ENCODE data around the gene SPDYC.

Gene SPDYC, protein sequence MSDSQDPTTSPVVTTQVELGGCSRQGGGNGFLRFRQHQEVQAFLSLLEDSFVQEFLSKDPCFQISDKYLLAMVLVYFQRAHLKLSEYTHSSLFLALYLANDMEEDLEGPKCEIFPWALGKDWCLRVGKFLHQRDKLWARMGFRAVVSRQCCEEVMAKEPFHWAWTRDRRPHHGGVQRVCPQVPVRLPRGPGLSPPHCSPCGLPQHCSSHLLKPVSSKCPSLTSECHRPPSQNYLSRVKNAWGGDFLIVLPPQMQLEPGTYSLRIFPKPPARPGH

DNA sequence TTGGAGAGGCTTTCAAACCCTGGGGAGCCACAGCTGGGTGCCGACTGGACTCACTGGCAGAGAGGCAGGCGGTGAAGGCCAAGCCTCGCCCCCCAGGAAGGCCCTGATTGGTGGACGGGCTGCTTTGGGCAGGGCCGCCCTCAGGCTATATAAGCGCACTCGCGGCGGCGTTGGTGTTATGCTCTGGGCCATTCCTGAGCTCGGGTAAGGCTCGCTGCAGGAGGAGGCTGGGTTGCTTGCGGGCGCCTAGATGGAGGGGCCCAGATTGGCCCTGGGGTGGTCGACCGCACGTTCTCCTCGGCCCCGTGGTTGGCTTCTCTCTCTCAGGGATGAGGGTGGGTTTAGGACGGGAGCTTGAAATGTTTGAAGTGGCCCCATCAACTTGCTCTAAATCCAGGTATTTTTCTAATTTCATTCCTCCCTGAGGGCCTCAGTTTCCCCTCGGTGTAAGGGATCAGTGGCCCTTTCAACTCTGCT, at the start of gene SPDYC:
TSS of gene SPDYC (plus strand) at position 176 of the 477 bp plus-strand sequence. CDS start 1,125 bp downstream, outside the sequence.
- DNase-seq: no peak

DNA sequence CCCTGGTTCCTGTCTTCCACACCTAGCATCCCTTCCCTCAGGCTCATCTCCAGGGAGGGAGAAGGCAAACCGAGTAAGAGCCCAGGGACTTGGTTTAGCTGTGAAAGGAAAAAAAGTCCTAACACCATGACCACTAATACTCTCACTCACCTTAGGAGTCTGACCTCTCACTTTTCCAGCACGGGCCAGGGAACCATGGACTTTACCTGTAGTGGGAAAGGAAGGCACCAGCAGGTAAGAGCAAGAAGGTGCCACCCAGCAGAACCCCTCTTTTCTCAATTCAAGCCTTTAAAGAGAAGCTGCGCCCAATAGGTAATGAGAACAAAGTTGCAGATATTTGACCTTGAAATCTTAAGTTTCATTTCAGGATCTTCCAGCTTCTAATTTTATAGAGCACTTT, 49.2 kb upstream of the SPDYC start:
- DNase-seq: no peak

DNA sequence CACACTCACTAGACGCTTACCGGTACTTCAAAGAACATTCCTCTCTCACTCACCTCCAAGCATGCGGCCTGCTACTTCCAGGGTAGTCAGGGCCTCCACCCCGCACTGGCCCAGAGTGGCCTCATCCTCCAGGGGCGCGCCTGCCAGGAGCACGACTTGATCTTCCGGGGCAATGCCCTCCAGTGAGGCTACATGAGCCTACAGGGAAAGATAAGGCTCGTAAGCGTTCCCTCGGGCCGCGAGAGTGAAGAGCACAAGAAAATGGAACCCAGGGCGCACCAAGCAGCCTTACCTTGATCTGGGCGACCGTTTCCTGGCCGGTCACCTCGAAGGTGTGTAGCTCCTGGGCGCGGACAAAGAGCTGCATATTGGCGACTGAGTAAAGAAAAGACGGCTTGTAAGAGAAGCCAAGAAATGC, 48.6 kb upstream of the SPDYC start:
- no peak for DNase-seq

DNA sequence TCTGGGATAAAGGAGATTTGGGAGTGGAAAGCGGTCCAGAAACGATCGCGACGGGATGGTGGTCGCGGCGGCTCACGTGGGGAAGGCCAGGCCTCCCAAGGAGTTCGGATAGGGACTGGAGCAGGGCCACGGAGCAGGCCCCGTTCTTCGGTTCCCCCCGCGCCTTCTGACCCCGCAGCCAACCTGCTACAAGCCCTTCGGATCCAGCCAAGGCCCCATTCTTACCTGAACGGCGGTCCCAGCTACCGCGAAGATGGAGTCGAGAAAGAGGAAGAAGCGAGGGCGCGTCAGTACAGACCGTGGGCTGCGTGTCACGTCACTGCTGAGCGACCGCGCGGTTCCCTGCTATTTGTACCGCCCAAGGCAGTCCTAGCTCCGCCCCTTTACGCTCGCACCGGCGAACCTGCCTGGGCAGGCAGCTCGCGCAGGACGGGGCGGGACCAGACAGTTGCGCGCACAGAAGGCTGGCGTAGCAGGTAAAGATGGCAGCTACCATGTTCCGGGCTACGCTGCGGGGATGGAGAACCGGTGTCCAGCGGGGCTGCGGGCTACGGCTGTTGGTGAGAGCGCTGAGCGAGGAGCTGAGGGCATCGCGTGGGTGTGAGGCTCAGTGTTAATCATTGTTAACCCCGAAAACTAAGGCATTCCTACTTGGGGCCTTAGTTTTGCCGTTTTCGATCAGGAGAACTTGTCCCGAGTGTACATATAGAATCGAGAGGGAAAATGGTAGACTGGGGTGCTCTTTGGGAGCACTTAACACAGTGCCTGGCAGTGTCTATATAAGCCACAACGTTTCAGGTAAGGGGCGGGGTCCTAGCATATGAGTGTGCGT, 48.0 kb upstream of the SPDYC start, which contains the start of the genes FAU and MRPL49:
TSS of gene FAU (minus strand) at position 270 of the 832 bp plus-strand sequence. CDS start 321 bp downstream, outside the sequence.
TSS of gene MRPL49 (plus strand) at position 457 of the 832 bp plus-strand sequence. CDS start at position 483, 26 bp downstream.
- peak; percentile 99 for DNase-seq

DNA sequence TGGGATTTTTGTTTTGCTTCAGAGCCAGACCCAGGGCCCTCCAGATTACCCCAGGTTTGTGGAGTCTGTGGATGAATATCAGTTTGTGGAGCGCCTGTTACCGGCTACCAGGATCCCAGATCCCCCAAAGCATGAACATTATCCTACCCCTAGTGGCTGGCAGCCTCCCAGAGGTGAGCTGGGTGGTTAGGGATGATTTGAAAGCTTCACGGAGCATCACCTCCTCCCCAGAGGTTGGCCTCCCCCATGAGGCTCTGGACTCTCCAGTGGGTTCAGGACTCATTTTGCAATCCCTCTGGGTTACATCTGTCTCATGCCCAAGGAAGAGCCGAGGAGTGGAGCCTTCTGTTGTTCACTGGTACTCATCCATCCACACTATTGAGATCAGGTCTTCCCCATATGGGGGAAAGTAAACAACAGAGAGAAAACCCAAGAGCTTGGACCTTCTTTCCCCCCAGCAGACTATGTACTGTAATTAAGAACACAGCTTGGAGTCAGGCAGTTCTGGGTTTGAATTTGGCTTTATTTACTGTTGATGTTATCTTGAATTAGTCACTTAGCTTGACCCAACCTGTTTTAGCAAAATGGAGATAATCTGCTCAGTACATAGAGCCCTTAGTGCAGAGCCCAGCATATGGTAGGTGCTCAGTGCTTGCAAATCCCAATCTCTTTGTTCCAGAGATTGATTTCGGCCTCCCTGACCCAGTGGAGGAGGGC, 45.4 kb upstream of the SPDYC start:
- no peak for DNase-seq

DNA sequence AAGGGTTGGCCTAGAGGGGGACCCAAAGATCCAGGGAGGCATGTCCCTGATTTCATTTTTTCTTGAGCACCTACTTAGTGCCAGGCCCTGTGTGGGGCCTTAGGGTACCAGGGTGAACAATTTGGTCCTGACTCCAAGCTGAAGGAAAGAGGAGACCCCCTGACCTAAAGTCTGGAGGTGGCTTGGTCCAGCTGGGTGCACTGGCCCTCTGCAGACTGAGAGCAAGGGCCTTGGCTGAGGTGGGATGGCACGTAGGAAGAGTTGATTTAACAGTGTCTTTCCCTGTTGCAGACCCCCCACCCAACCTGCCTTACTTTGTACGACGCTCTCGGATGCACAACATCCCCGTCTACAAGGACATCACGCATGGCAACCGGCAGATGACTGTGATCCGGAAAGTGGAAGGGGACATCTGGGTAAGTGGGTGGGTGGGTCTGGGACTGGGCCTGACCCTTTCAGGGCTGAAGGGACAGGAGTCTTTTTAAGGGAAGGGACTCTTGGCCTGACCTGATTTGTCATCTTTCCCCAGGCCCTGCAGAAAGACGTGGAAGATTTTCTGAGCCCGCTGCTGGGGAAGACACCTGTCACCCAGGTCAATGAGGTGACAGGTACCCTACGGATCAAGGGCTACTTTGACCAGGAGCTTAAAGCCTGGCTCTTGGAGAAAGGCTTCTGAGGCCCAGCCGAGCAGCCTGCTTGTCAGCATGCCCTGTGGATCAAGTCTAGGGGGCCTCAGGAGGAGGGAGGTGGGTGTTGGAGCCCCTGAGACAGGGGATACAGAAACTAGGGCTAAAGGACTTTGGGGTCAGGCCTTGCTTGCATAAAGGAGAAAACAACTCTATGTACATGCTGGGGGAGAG, 44.6 kb upstream of the SPDYC start:
- DNase-seq: no peak

DNA sequence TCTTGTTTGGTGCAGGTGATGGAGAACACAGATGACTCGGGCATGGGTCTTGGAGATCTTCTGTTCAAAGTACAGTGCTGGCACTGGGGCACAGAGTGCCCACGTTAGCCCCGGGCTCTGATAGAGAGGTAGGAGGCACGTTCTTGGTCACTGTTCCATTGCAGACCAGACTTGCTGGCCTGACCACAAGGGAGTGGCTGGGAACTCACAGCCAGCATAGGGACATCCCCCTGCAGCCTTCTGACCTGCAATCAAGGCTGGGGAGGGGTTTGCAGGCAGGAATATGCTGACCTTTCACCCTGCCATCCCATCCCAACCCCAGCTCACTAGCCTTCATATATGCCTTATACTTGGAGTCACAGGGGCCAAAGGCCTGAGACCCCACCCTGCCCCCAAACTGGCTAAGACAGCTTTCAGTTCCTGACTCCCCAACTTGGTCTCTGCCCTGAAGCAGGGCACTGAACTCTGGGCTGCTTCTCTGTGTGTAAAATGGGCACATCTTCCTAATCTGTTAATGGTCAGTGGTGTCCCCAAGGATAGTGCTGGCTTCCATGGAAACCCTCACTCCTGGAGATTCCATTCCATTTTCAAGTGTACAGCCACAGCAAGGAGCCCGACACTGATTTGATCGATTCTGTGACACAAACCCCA, 43.3 kb upstream of the SPDYC start:
- no peak for DNase-seq

DNA sequence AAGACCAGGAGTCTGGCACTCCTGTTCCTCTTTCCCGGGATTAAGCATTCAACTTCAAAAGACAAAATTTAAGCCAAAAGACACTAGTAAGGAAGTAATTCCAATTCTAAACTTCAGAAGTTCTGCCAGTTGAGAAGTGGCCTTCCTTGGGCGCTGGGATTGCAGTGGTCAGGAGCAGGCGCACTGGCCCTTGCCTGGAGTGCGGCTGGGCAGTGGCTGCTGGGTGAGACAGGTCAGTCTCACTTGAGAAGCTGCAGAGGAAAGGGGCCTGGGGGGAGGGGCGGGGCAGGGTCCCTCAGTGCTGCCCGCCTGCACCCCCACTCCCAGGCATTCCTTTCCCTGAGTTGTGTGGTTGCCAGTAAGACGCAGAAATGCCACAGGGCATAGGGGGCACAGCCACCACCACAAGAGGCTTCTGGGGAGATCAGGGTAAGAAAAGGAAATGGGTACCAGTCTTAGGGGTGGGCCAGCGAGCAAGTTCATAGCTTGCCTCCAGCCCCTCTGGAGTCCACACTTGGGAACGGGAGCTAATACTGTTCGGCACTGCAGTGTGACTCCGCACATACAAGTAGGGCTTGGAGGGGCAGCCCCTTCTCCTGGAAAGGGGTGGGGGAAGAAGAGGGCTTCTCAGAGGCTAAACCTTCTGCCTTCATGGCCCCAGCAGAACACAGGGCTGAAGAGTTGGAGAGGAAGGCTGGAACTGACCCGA, 42.4 kb upstream of the SPDYC start:
- no peak for DNase-seq

DNA sequence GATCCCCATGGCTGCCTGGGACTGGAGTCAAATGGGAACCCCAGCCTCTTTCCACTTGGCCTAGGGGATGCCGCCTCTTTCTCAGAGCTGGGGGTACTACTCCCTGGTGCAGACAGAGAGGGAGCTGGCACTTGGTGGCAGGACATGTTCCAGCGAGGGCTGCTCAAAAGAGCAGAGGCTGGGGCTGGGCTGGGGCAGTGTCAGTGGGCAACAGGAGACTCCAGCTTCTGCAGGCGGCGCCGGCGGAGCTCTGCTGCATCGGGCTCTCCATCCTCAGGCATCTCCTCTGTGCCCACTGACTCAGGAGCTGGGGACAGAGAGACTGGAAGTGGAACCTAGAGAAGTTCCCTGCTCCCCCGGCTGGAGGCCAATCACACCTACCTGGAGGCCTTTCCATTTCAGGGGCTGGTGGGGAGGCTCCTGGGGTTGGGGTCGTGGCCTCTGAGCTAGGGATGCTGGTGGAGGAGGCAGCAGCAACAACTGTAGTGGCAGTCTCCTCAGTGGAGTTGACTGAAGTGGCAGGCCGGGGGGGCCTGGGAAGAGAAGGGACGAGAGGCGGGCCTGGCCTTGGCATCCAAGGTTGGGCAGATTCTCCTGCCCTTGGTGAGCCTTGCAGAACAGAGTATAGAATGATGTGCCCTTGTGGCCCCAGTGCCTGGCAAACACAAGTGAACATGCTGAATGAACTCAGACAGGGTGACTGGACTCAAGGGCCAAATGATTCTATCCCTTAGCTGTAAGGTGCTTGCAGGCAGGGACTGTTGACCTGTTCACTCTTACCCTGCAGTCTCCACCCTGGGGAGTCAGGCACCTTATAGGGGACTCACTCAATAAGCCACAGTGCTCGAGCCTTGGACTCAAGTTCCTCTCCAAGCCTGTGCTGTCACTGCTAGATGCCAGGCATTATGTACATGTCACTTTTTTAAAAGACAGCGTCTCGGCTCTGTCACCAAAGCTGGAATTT, 41.6 kb upstream of the SPDYC start:
- DNase-seq: no peak

DNA sequence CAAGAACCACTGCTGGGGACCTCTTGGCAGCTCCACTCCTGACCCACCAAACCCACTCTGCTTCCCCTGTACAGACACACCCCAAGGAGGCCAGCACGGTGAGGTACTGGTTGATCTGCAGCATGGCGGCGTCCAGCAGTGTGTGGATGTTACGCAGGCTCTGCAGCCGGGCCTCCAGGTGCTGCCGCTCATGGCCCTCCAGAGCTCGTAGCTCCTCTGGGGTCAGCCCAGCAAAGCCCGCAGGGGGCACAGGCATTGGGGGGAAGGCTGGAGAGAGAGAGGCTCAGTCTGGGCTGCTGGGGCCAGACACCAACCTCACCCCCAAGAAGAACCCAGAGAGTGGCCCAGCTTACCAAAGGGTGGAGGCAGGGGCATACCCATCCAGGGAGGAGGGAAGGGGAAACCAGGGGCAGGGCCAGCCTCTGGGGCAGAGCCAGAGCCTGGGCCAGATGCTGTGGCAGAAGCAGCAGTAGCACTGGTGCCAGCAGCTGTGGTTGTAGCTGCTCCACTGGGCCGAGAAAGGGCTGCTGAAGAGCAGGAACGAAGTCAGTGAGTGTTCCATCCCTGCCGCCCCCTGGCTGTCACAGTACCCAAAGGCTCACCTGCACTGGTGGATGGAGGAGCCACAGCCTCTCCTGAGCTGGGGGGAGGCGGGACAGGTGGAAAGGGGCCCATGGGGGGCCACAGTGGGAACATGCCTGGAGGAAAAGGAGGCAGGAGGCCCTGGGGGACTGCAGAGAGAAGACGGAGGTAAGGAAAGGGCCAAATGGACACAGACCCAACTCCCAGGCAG, 40.2 kb upstream of the SPDYC start:
- DNase-seq: no peak

DNA sequence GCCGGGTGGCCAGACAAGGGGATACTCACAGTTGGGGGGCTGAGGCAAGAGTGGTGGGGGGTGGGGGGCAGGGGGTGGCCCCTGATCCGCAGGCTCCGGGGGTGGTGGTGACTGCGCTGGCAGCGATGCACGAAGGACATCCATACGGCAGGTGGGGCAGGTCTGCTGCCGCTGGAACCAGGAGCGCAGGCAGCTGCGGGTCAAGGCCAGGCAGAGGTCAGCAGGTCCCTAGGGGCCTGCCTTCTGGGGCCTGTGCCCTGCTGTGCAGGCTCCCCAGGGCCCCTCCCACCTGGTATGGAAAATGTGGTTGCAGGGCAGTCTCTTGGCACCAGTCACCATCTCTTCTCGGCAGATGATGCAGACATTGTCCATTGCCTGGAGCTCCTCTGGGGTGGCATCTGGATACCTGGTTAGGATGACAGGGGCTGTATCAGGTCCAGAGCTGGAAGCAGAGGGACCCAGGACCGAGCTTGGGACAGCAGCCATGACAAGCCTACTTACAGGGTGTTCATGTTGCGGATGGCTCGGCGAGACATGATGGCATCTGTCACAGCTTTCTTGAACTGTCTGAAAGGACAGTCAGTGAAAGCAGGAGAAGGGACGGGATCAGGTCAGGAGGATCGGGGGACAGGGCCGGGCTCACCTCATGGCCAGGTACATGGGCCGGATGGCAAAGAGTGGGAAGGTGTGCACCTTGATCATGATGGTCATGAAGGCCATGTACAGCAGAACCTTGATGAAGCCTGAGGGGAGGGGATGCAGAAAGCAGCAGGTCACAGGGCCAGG, 39.2 kb upstream of the SPDYC start:
- no peak for DNase-seq

DNA sequence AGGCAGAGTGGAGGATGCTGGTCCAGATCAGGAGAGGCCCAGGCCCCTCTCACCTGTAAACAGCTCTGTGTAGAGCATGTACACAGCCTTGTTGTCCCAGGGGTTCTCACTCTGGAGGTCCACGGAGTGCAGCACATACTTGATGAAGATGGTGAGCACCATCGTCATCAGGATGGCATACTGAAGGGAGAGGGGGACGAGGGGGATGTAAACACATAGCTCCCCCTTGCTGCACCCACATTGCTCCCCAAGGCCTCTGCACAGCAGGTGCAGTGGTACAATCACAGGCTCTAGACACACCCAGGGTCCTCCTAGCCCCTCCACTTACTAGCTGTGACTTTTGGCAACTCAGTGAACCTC, 38.6 kb upstream of the SPDYC start:
- no peak for DNase-seq

DNA sequence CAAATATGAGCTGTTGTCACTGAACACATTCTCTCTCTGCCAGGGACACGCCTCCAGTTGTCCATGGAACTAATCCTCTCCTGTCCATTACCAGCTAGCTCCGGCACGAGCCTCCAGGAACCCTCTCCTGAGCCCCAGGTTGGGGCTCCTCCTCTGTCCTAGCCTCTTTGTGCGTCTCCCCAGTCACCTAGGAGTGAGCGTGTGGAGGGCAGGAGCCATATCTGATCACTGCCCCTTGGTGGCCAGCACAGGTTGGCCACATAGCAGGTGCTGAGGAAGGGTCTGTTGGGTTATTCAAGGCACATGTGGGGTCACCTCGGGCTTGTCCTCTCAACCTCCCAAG, 38.2 kb upstream of the SPDYC start:
- DNase-seq: no peak

DNA sequence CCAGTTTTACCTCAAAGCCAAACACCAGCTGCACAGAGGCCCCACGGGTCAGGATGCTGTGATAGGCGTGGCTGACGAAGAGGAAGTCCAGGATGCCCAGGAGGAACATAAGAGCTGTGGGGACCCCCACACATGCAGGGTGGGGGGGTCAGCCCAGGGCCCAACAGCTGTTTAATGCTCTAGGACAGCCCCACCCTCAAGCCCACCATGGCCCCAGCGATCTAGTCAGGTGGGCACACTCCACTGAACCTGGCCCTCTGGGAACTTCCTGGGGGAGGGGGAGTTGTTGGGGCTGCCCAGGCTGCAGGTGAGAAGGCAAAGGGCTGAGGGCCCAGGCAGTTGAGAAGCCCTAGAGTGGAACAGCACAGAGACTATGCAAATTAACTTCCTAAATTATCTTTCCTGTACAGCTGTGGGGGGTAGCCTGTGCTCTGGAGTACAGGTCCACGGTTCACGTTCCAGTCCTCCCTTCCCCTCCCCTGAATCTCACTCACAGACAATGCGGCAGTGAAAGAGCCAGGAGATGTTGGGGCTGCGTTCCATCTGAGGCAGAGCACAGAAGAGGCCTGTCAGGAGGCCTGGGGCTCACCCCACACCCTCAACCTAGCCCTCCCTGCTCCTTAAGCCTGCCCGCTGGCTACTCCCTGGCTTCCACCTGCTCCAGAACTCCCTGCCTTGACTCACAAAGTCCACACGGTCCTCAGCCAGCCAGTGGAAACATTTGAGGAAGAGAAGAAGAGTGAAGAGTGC, 37.6 kb upstream of the SPDYC start:
- no peak for DNase-seq

DNA sequence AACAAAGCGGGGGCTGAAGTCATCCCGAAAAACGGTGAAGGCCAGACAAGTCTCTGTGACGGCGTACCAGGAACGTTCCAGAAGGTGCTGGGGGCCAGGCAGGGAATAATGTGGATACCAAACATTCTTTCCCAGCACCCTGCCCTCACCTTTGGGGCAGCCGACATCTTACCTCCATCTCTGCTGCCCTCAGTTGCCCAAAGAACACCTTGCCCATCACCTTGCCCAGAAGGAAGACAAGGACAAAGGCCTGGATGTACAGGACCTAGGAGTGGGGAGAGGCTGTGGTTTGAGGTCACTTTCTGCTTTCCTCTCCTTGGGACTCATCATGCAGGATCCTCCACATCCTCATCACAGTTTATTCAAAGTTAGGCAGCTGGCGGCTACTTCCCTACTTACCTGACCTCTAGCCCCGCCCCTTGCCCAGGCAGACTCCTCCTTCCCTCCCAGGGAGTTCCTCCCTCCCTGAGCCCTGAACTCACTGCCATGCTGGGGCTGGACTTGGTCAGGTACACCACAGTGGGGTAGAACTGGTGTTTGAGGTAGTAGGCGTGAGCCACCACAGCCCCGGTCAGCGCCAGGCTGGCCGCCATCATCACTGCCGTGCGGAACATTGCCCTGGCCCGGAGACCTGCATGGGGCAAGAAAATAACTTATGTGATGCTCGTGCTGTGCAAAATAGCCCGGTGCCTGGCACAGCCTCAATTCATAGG, 36.9 kb upstream of the SPDYC start:
- no peak for DNase-seq

DNA sequence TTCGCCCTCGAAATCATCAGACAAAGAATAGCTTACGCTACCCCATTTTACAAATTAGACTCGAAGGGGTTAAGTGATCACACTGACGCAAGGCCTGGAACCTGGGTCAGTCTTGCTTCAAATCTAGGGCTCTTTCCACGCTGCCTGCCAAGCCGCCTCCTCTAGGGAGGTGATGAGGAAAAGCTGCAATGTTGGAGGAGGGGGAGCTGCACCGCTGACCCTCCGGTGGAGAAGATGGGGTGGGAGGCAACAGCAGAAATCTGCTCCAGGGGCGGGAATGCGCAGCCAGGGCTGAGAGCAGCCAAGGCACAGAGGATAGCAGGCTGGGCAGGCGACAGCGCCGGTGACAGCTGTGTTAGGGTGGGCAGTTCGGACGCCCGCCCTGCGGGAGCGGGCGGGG, 36.3 kb upstream of the SPDYC start:
- no peak for DNase-seq

All from activated CD8-positive, alpha-beta memory T cell treated with anti-CD3 and anti-CD28 coated beads, Interleukin-2, amount 50 U/mL, for 4 hours (primary cell).